K562 (cell line): Measurements from ENCODE around the gene BANK1. TPM values are rescaled to one million over a fixed set of nuclear protein-coding genes. Genes with fewer than 3 reads are reported as not detected.

Experiments
- ATAC-seq: fragments of 200-7000 bp; cut with Tn5 transposase; 3 replicates; pipeline ENCODE4 v1.9.1; 2020; ENCODE audit warnings: moderate library complexity
- BruUV-seq: library from RNA; stranded (reverse); fragments of 400-500 nt; replicated peaks from 2 replicates; lab custom pipeline; 2021; lab: Mats Ljungman, UMichigan
- CTCF ChIA-PET: fragments of 300-600 bp; formaldehyde crosslinking; extraction: SDS; loops from one replicate; lab custom pipeline; 2021; ENCODE audit warnings: low intra/inter-chr PET ratio; lab: Yijun Ruan, JAX
- POLR2A ChIA-PET: fragments of 300-600, 350-650 bp; sonication (Branson Sonifier 250); formaldehyde crosslinking; extraction: SDS; loops from one replicate; lab custom pipeline; 2021; ENCODE audit warnings: antibody characterized with exemption, inconsistent platforms; lab: Yijun Ruan, JAX
- DNase-seq, 4 experiments: peaks; one replicate each; pipeline versions ENCODE4 v3.0.0 to v3.0.0-alpha.2; 2011 to 2018; ENCODE audit warnings: low spot score in 3 of 4, mixed read lengths in 3 of 4; ENCODE audit errors: extremely low read depth in 1 of 4
- FAIRE-seq: peaks from 2 replicates; lab custom pipeline; 2011; peaks lifted over from hg19 to GRCh38; lab: Jason Lieb, UNC
- H2AFZ ChIP-seq: 2 replicates; pipeline ENCODE4 v1.6.0; 2011; ENCODE audit warnings: low read depth, low read length, control low read depth, inconsistent platforms
- H3K27ac ChIP-seq: fragments of 200-600 bp; 3 replicates; pipeline ENCODE4 v1.8.0; 2011; ENCODE audit warnings: low read depth, mild to moderate bottlenecking, control low read depth, inconsistent platforms, low read length, moderate library complexity, mixed read lengths; ENCODE audit errors: extremely low read depth
- H3K27me3 ChIP-seq, 2 experiments: fragments of 300-600 bp in 1 of 2; 2 replicates in 1 of 2; 3 replicates in 1 of 2; pipeline versions ENCODE4 v1.6.0 to v1.8.0; 2011; ENCODE audit warnings: inconsistent platforms in 2 of 2, low read length in 2 of 2, mild to moderate bottlenecking in 1 of 2, mixed read lengths in 1 of 2, moderate library complexity in 1 of 2; ENCODE audit not compliant: control insufficient read depth in 2 of 2, insufficient read depth in 2 of 2
- H3K36me3 ChIP-seq: fragments of 300-600 bp; 3 replicates; pipeline ENCODE4 v1.8.0; 2011; ENCODE audit warnings: mild to moderate bottlenecking, low read length, inconsistent platforms; ENCODE audit not compliant: control insufficient read depth, insufficient read depth
- H3K4me1 ChIP-seq, 2 experiments: fragments of 200-600 bp in 1 of 2; replicated peaks in 1 of 2; 2 replicates in 1 of 2; 3 replicates in 1 of 2; pipeline versions ENCODE4 v1.5.1 to v1.8.0; 2011; ENCODE audit warnings: inconsistent platforms in 2 of 2, low read length in 2 of 2, mild to moderate bottlenecking in 1 of 2, mixed read lengths in 1 of 2, moderate library complexity in 1 of 2; ENCODE audit not compliant: control insufficient read depth in 2 of 2, insufficient read depth in 2 of 2
- H3K4me2 ChIP-seq: 2 replicates; pipeline ENCODE4 v1.6.1; 2011; ENCODE audit warnings: low read length, control low read depth, inconsistent platforms, mixed read lengths; ENCODE audit not compliant: insufficient read depth
- H3K4me3 ChIP-seq: fragments of 200-600 bp; sonication (generic), shearing (Covaris generic); 2 replicates; pipeline ENCODE4 v1.5.1; 2016; ENCODE audit warnings: control low read depth, inconsistent platforms
- H3K79me2 ChIP-seq: fragments of 200-600 bp; 3 replicates; pipeline ENCODE4 v1.8.0; 2011; ENCODE audit warnings: low read length, inconsistent platforms; ENCODE audit not compliant: control insufficient read depth, insufficient read depth
- H3K9ac ChIP-seq, 2 experiments: 2 replicates each; pipeline versions ENCODE4 v1.6.0 to v1.6.1; 2011; ENCODE audit warnings: low read depth in 2 of 2, low read length in 2 of 2, control low read depth in 1 of 2, inconsistent platforms in 1 of 2, mild to moderate bottlenecking in 1 of 2, mixed read lengths in 1 of 2; ENCODE audit not compliant: insufficient read depth in 1 of 2
- H3K9me1 ChIP-seq: one replicate; pipeline ENCODE4 v1.6.0; 2011; ENCODE audit warnings: inconsistent platforms, mild to moderate bottlenecking, low read length, moderate library complexity; ENCODE audit not compliant: control insufficient read depth, insufficient read depth
- H3K9me3 ChIP-seq: replicated peaks from 2 replicates; pipeline ENCODE4 v1.5.1; 2011; ENCODE audit warnings: low read depth, low read length, inconsistent platforms; ENCODE audit not compliant: control insufficient read depth, insufficient read depth
- H4K20me1 ChIP-seq: replicated peaks from 2 replicates; pipeline ENCODE4 v1.6.1; 2011; ENCODE audit warnings: low read length, inconsistent platforms, mixed read lengths; ENCODE audit not compliant: control insufficient read depth, insufficient read depth
- CHD2 ChIP-seq: IDR thresholded peaks from 2 replicates; pipeline ENCODE4 v1.6.1; 2011; ENCODE audit warnings: low read depth, low read length
- HOMEZ ChIP-seq: fragments of 250-450 bp; sonication (Bioruptor Pico); IDR thresholded peaks from 2 replicates; pipeline ENCODE4 v1.4.0; 2020; ENCODE audit warnings: mild to moderate bottlenecking, moderate library complexity
- PCBP2 ChIP-seq: fragments of 200-400 bp; formaldehyde crosslinking; IDR thresholded peaks from 2 replicates; pipeline ENCODE4 v1.6.1; 2018; ENCODE audit warnings: low read length, low read depth, mild to moderate bottlenecking, moderate library complexity; ENCODE audit not compliant: poor library complexity, severe bottlenecking
- POLR2H ChIP-seq: IDR thresholded peaks from 2 replicates; pipeline ENCODE4 v1.6.1; 2016; ENCODE audit warnings: missing genetic modification characterization, low read depth, mild to moderate bottlenecking, control low read depth, missing compliant biosample characterization, moderate library complexity
- ZNF561 ChIP-seq: fragments of 450-650 bp; formaldehyde crosslinking; conservative IDR thresholded peaks from 2 replicates; pipeline ENCODE4 v1.4.0; 2020; ENCODE audit warnings: mild to moderate bottlenecking, moderate library complexity
- in situ Hi-C: fragments of 300-500 bp; cut with MboI; formaldehyde crosslinking; loops from 4 replicates; pipeline ENCODE4 v1.15.0; 2018; ENCODE audit warnings: inconsistent platforms, mixed read lengths
- intact Hi-C: fragments of 100-400 bp; cut with micrococcal nuclease; formaldehyde crosslinking; loops from 2 replicates; pipeline ENCODE4 v1.14.2; 2022
- polyA plus RNA-seq, 8 experiments: library from polyadenylated mRNA; depleted of rRNA in 4 of 8; stranded (reverse) in 5 of 8; unstranded in 3 of 8; fragments of >200 nt; fragmentation: Nextera tagmentation in 2 of 8; fragmentation: Illumina TruSeq in 1 of 8; extraction: Ambion mirVana in 2 of 8; extraction: Trizol in 1 of 8; gene quantifications; 2 replicates each; pipeline versions ENCODE4 v1.2.1 to v1.2.3, GENCODE V29; 2011 to 2014; ENCODE audit warnings: inconsistent platforms in 1 of 8, missing spikeins in 1 of 8
- total RNA-seq, 7 experiments: library from RNA; depleted of rRNA in 6 of 7; stranded (reverse); fragments of >200 nt in 6 of 7; fragmentation: Illumina TruSeq in 2 of 7; extraction: Trizol in 2 of 7; gene quantifications; 2 replicates each; pipeline versions ENCODE4 v1.2.1 to v1.2.3, GENCODE V29; 2011 to 2021; ENCODE audit warnings: low replicate concordance in 1 of 7

BANK1 gene
- total and polyA plus RNA-seq, 9 of the 15 experiments (the other 6 are each of a cell fraction or from before 2014, with no cell fraction given), result not detected

- TF ChIP-seq PCBP2, result no peak
- no peak for TF ChIP-seq ZNF561 (CRISPR knock-in tag)
- no peak for TF ChIP-seq HOMEZ (CRISPR knock-in tag)
- TF ChIP-seq POLR2H (tag), result no peak
These were observed 35.4 kb downstream of the BANK1 start (continued) for GRCh38 chr4:101825953-101826352.

GRCh38 chr4:101831816-101832215 lies 41.3 kb downstream of the BANK1 start:
- ChIA-PET CTCF (no interaction called here), POLR2A (no interaction called here)
- no peak overlapping the region for H2AFZ ChIP-seq
- H3K4me2 ChIP-seq, result no peak overlapping the region
- TF ChIP-seq CHD2, result no peak
- H3K9ac ChIP-seq, result no peak overlapping the region
- H3K4me1 ChIP-seq, result no peaks in the 10 kb centered on the region
- no peak for FAIRE-seq
- no peaks in the 10 kb centered on the region for H3K79me2 ChIP-seq
- H3K9me1 ChIP-seq, result no peaks in the 10 kb centered on the region
- H3K36me3 ChIP-seq, result no peaks in the 10 kb centered on the region
- H3K9me3 ChIP-seq, result no peaks in the 10 kb centered on the region
- H4K20me1 ChIP-seq, result no peaks in the 10 kb centered on the region
- in situ Hi-C loops, result no loop called here
- ATAC-seq, result no peak
- H3K27me3 ChIP-seq, result no peaks in the 10 kb centered on the region
- no peak overlapping the region for H3K27ac ChIP-seq
- no peak overlapping the region for H3K4me3 ChIP-seq
- intact Hi-C loops, result no loop called here
- no TSS peak for BruUV-seq
- DNase-seq, result no peak
